Peyer's patch (tissue), 4 donors: Measurements from ENCODE around the gene ARL8A. TPM values are rescaled to one million over a fixed set of nuclear protein-coding genes. Genes with fewer than 3 reads are reported as not detected.

Source experiments
- DNase-seq, 3 donors: peaks; one replicate each; pipeline ENCODE4 v3.0.0-alpha.2; 2017 to 2019
- H3K27ac ChIP-seq, 4 donors: fragments of 200-600 bp; sonication (generic); one replicate each; pipeline ENCODE4 v1.5.1; 2016 to 2019
- H3K27me3 ChIP-seq, 2 donors: fragments of 200-600 bp; sonication (generic); one replicate each; pipeline ENCODE4 v1.5.1; 2019
- H3K36me3 ChIP-seq, 3 donors: fragments of 200-600 bp; sonication (generic); one replicate each; pipeline ENCODE4 v1.5.1; 2016 to 2019
- H3K4me1 ChIP-seq, 4 donors: fragments of 200-600 bp; sonication (generic); one replicate each; pipeline ENCODE4 v1.5.1; 2016 to 2019
- H3K4me3 ChIP-seq, 4 donors: fragments of 200-600 bp; sonication (generic); 1 replicate in 3 of 4; 2 replicates in 1 of 4; pipeline ENCODE4 v1.5.1; 2016 to 2019; ENCODE audit warnings: mild to moderate bottlenecking in 1 of 4
- H3K9me3 ChIP-seq, 4 donors: fragments of 200-600 bp; sonication (generic); one replicate each; pipeline ENCODE4 v1.5.1; 2016 to 2019; ENCODE audit warnings: mild to moderate bottlenecking in 1 of 4
- POLR2A ChIP-seq, 2 donors: fragments of 450-650 bp; IDR thresholded peaks; one replicate each; pipeline ENCODE4 v1.5.1; 2017; ENCODE audit warnings: antibody characterized with exemption in 2 of 2, mild to moderate bottlenecking in 2 of 2, moderate library complexity in 2 of 2
- total RNA-seq, 4 donors: library from RNA; depleted of rRNA; stranded (reverse); fragments of >200 nt; gene quantifications; one replicate each; pipeline ENCODE4 v1.1.0, GENCODE V29; 2016
- TF ChIP-seq, protein P1 (sequence below), 6 experiments: fragments of 450-650 bp in 4 of 6; fragments of 200-600 bp in 2 of 6; sonication (generic) in 1 of 6; IDR thresholded peaks; one replicate each; pipeline ENCODE4 v1.5.1; 2017 to 2019; ENCODE audit warnings: antibody characterized with exemption in 6 of 6, mild to moderate bottlenecking in 3 of 6, moderate library complexity in 1 of 6

Gene ARL8A
- total RNA-seq, 4 donors from 2014 or later, result 25.7 to 37.1 (median 36.0) TPM

DNA sequence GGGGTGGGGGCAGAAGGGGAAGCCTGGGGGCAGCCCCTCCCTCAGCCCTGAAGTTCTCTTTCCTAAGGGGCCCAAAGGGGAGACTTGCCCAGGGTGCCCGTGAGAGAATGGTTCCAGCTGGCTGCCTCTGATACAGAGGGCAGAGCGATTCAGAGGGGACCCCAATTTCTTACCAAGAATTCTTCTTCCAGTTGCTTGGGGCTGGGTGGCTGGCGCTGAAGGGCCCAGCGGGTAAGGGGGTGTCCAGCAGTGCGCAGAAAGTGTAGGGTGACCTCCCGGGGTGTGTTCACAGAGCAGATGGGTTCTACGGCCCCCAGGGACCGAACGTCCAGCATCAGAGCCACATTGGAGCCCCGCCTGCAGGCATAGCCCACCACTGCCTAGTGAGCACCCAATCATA lies 13.4 kb upstream of the ARL8A start:
- Histone ChIP-seq H3K36me3 (no peaks in the 10 kb centered on the region), H3K4me3 (no peak overlapping the region), H3K4me1 (peaks cover 0 to 25% (median 15%) of the 10 kb centered on the region in 4 donors), H3K27ac (peak overlapping the region in 1 of 4 donors; percentile 94), H3K9me3 (no peaks in the 10 kb centered on the region), H3K27me3 (no peaks in the 10 kb centered on the region)
- no peak for DNase-seq
- TF ChIP-seq, protein P1, sequence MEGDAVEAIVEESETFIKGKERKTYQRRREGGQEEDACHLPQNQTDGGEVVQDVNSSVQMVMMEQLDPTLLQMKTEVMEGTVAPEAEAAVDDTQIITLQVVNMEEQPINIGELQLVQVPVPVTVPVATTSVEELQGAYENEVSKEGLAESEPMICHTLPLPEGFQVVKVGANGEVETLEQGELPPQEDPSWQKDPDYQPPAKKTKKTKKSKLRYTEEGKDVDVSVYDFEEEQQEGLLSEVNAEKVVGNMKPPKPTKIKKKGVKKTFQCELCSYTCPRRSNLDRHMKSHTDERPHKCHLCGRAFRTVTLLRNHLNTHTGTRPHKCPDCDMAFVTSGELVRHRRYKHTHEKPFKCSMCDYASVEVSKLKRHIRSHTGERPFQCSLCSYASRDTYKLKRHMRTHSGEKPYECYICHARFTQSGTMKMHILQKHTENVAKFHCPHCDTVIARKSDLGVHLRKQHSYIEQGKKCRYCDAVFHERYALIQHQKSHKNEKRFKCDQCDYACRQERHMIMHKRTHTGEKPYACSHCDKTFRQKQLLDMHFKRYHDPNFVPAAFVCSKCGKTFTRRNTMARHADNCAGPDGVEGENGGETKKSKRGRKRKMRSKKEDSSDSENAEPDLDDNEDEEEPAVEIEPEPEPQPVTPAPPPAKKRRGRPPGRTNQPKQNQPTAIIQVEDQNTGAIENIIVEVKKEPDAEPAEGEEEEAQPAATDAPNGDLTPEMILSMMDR (IDR thresholded peaks at IDR 0.05), result no peak
- TF ChIP-seq POLR2A (IDR thresholded peaks at IDR 0.05), result no peak

DNA sequence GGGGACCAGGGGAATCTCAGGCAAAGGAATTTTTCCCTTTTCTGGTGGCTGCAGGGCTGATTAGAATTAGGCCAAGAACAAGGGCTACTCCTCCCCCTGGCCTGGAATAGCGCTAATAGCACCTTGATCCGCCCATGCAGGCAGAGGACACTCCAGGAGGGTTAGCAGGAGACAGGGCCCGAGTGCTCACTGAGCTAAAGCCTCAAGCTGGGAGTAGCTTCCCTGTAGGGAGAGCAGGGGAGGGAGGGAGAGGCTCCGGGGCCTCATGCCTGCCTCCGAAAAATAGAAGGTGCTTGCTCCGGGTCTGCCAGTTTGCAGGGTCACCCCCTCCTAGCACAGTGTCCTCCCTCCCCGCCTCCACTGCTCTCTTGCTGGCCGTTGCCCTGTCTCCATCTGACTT lies 12.1 kb upstream of the ARL8A start:
- Histone ChIP-seq H3K36me3 (no peaks in the 10 kb centered on the region), H3K4me3 (no peak overlapping the region), H3K27me3 (no peaks in the 10 kb centered on the region), H3K4me1 (peaks cover 0 to 15% (median 6%) of the 10 kb centered on the region in 4 donors), H3K9me3 (no peaks in the 10 kb centered on the region), H3K27ac (no peak overlapping the region)
- no peak for TF ChIP-seq POLR2A (IDR thresholded peaks at IDR 0.05)
- TF ChIP-seq, protein P1 (IDR thresholded peaks at IDR 0.05), result no peak
- DNase-seq, result no peak

DNA sequence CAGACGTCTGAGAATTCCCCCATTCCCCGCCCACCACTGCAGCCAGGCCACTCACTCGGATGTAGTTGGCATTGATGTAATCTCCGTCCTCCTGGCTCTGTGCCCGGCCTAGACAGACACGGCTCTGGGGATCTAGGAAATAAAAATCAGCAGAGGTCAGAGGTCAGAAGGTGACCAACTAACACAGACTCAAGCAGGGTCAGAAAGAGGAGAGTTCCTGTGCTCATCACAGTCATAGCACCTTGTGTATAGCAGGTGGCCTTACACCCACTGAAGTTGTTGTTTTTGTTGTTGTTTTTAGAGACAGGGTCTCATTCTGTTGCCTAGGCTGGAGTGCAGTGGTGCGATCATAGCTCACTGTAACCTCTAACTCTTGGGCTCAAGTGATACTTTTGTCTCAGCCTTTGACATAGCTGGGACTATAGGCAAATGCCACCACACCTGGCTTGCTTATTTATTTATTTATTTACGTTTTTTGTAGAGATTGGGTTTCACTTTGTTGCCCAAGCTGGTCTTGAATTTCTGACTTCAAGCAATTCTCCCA lies 11.0 kb upstream of the ARL8A start:
- Histone ChIP-seq H3K4me1 (peaks cover 0 to 10% (median 3%) of the 10 kb centered on the region in 4 donors), H3K27ac (peak overlapping the region in 1 of 4 donors; percentile 25), H3K36me3 (no peaks in the 10 kb centered on the region), H3K27me3 (no peaks in the 10 kb centered on the region), H3K9me3 (no peaks in the 10 kb centered on the region), H3K4me3 (no peak overlapping the region)
- DNase-seq, result no peak
- no peak for TF ChIP-seq POLR2A (IDR thresholded peaks at IDR 0.05)
- TF ChIP-seq, protein P1 (IDR thresholded peaks at IDR 0.05), result no peak

DNA sequence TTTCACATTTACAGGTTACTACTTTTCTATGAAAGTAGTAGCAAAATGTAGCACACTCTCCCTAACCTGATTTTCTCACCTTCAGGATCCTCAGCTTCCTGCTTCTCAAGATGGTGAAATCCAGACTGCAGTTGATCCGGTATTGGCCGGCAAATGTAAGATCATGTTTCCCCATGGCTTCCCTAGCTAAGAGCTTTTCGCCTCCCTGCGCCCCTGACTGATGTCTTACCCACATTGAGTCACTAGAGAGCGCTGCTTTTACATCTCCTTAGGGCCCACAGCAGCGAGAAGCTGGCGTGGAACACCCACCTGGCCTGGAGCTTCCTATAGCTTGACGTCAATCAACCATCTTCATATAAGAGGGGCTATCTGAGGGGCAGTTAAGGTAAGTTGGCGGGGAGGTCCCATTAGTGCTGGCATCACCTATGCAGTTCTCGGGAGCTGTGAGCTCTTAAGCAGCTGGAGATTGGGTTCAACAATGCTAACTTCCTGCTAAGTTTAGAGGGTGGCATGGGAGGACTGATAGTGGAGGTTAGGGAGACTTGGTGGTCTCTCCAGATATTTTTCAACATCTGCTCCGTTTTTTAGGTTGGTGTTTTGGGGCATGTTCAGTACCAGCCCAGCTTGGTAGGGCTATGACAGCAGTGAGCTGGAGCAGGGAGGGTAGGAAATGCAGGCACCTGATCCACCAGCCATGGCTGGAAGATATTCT lies 10.4 kb upstream of the ARL8A start:
- H3K27me3 ChIP-seq, result no peaks in the 10 kb centered on the region
- peak overlapping the region in 1 of 4 donors; percentile 25 for H3K27ac ChIP-seq
- peaks cover 0 to 10% (median 3%) of the 10 kb centered on the region in 4 donors for H3K4me1 ChIP-seq
- no peaks in the 10 kb centered on the region for H3K9me3 ChIP-seq
- TF ChIP-seq POLR2A (IDR thresholded peaks at IDR 0.05), result no peak
- TF ChIP-seq, protein P1 (IDR thresholded peaks at IDR 0.05), result peak; percentile 10 to 57 (median 50)
- H3K4me3 ChIP-seq, result no peak overlapping the region
- no peaks in the 10 kb centered on the region for H3K36me3 ChIP-seq
- DNase-seq, result peak in 2 of 3 donors; percentile 61 to 79

DNA sequence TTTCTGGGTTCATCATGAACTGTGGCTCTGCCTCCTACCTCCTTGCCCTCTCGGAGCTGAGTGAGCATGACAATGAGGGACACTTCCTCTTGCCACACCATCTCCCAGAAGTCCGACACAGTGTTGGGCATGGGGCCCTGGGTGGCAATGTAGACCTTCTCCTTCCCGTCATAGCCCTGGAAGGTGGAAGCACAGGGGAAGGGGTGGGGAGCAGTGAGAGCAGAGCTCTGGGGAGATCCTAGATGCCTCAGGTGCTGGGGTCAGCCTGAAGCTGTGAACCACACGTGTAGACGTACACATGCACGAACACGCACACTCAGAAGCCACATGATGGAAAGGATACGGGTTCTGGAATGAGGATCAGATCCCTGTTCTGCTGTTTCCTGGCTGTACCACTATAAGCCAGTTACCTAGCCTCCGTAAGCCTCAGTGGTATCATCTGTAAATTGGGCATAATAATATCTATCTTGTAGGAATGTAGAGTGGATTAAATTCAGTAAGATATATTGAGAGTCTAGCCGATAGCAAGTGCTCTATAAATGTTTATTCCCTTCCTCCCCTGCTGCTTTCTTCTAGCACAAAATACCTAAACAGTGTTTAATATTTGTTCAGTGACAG lies 9.7 kb upstream of the ARL8A start:
- H3K4me1 ChIP-seq, result peaks cover 0 to 10% (median 3%) of the 10 kb centered on the region in 4 donors
- no peaks in the 10 kb centered on the region for H3K27me3 ChIP-seq
- no peak overlapping the region for H3K4me3 ChIP-seq
- TF ChIP-seq, protein P1 (IDR thresholded peaks at IDR 0.05), result no peak
- TF ChIP-seq POLR2A (IDR thresholded peaks at IDR 0.05), result no peak
- no peaks in the 10 kb centered on the region for H3K9me3 ChIP-seq
- H3K27ac ChIP-seq, result no peak overlapping the region
- no peaks in the 10 kb centered on the region for H3K36me3 ChIP-seq
- no peak for DNase-seq
